ENCODE data around the gene ZXDC. TPM values are rescaled to one million over a fixed set of nuclear protein-coding genes. Genes with fewer than 3 reads are reported as not detected.

The ZXDC gene, protein sequence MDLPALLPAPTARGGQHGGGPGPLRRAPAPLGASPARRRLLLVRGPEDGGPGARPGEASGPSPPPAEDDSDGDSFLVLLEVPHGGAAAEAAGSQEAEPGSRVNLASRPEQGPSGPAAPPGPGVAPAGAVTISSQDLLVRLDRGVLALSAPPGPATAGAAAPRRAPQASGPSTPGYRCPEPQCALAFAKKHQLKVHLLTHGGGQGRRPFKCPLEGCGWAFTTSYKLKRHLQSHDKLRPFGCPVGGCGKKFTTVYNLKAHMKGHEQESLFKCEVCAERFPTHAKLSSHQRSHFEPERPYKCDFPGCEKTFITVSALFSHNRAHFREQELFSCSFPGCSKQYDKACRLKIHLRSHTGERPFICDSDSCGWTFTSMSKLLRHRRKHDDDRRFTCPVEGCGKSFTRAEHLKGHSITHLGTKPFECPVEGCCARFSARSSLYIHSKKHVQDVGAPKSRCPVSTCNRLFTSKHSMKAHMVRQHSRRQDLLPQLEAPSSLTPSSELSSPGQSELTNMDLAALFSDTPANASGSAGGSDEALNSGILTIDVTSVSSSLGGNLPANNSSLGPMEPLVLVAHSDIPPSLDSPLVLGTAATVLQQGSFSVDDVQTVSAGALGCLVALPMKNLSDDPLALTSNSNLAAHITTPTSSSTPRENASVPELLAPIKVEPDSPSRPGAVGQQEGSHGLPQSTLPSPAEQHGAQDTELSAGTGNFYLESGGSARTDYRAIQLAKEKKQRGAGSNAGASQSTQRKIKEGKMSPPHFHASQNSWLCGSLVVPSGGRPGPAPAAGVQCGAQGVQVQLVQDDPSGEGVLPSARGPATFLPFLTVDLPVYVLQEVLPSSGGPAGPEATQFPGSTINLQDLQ
- total RNA-seq (2022; extraction: Qiagen RNA extraction; ENCODE audit: low read depth): 6.5 to 8.2 TPM (median 7.8 TPM) in 5 replicates

DNA sequence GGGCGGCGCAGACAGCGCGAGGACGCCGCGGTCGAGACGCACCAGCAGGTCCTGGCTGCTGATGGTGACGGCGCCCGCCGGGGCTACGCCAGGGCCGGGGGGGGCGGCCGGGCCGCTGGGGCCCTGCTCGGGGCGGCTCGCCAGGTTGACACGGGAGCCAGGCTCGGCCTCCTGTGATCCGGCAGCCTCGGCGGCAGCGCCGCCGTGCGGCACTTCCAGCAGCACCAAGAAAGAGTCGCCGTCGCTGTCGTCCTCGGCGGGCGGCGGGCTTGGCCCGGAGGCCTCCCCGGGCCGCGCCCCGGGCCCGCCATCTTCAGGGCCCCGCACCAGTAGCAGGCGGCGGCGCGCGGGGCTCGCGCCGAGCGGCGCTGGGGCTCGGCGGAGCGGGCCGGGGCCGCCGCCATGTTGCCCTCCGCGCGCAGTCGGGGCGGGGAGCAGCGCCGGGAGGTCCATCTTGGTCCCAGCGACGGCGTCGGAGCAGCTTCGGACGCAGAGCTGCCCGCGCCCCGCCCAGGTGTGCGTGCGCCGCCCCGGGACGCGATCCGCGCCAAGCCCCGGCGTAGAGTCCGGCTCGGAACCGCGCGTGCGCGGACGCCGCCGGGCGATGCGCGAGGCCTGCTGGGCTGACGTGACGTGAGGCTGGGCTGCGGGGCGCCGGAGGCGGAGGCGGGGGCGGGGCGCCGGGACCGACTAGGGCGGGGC lies at the start of gene ZXDC:
Gene ZXDC, minus strand, starts transcription at position 479 of the 702 bp plus-strand sequence. Its CDS starts 26 bp downstream, at position 453.

DNA sequence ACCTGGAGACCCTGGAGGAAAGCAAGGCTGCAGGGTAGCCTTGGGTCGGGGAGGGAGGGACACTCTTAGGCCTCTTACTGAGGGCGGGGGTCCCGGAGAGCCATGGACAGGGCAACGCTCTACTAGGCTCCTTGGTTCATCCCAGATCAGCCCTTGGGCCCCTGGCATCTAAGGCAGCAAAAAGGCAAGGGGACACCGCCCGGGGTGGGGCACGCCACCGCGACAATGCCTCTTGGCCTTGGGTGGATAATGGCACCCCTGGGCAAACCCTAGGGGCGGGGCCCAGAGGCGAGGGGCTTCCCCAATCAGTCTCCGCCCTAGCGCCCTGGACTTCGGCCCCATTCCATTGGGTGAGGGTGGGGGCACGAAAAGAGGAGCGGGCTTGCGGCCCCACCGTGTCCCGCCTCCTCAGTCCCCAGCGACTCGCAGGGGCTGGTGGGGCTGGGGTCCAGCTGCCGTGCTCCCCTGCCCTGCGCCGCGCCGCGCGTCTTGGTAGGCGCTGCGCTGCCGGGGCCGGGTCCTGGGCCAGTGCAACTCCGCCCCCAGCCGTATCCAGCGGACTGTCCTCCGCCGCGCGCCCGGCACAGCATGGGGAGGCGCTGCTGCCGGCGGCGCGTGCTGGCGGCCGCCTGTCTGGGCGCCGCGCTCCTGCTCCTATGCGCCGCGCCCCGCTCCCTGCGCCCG lies 48.2 kb upstream of the ZXDC start, which contains the start of gene CHST13:
Gene CHST13, plus strand, starts transcription at position 411 of the 684 bp plus-strand sequence. Its CDS starts 178 bp downstream, at position 589.

DNA sequence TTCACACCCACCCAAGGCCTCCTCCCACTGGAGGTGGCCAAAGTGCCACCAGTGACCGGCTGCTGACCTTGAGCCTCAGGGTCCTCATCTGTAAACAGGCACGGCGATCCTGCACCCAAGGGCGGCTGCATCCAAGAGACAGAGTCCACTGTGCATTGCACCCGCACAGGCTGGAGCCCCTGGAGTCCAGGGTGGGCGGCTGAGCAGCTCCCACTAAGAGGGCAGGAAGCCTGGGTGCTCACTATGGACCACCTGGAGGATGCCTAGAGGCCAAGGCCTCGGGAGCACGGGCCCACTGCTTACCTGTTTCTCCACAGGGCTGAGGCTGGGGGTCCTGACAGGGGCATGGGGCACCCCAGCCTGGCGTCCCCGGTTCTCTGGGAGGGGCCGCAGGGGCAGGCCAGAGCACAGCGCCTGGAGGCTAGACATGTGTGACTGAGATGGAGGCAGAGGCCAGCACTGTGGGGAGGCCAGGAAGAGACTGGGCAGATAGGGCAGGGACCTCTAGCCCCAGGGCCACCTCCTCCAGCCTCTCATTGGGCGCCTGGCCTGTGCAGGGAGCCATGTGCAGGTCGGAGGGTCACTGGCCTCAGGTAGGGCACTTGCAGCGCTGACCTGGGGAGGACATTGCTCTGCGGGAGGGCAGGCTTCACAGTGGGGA lies 41.7 kb upstream of the ZXDC start, which contains the start of gene UROC1:
Gene UROC1, minus strand, starts transcription at position 483 of the 661 bp plus-strand sequence. Its CDS starts 54 bp downstream, at position 429.

DNA sequence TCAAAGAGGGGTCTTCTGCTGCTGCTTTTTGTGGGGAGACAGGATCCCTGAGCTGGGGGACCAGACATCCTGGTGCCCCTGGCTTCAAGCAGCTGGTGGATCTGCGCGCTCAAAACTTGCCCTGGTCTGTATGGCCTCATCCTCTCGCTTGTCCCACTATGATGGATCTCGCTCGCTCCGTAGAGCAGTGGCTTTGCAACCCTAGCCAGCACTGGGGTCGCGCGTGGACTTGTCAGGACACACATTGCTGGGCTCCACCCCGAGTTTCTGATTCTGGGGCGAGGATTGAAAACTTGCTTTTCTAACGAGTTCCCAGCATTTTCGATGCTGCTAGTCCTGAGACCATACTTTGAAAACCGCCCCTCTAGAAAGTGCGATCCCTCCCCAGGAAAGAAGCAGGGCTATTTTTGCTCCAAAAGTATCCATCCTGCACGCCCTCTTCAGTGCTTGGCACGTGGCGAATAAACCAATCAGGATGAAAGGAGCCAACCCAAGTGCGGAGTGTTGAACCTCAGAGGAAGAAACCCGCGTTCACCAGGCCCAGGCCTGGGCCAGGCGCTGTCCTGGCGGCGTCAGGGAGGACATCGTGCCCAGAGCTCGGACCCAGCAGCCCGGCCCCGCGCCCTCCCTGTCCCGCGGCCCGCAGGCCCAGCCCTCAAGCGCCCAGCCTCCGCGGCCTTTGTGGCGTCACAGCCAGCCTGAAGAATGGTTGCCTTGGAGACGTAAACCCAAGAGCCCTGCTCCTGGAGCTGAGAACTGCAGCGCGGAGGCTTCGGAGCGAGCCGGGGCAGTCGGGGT lies 81.3 kb downstream of the ZXDC start, which contains the start of gene CFAP100:
Gene CFAP100, plus strand, starts transcription at position 731 of the 798 bp plus-strand sequence. CDS start 1,092 bp downstream, outside the sequence.

Other genes starting within 250 kb of the ZXDC start
- gene KLF15, start 118.5 kb downstream of the ZXDC start, total RNA-seq (2022; extraction: Qiagen RNA extraction; ENCODE audit: low read depth): 0.06 to 0.19 TPM (median 0.09 TPM) in 4 of 5 replicates, not detected in the other
- gene CFAP100, start 81.0 kb downstream of the ZXDC start, total RNA-seq (2022; extraction: Qiagen RNA extraction; ENCODE audit: low read depth): not detected in 5 replicates
- gene UROC1, start 41.9 kb upstream of the ZXDC start, total RNA-seq (2022; extraction: Qiagen RNA extraction; ENCODE audit: low read depth): not detected in 5 replicates
- gene CHST13, start 48.3 kb upstream of the ZXDC start, total RNA-seq (2022; extraction: Qiagen RNA extraction; ENCODE audit: low read depth): 0.42 to 1.1 TPM (median 0.99 TPM) in 5 replicates
- not detected in 5 replicates for gene C3orf22, start 83.0 kb upstream of the ZXDC start, total RNA-seq (2022; extraction: Qiagen RNA extraction; ENCODE audit: low read depth)
- gene TXNRD3, start 179.2 kb upstream of the ZXDC start, total RNA-seq (2022; extraction: Qiagen RNA extraction; ENCODE audit: low read depth): 6.1 to 8.5 TPM (median 6.6 TPM) in 5 replicates
- 17.5 to 20.1 TPM (median 18.9 TPM) in 5 replicates for gene CHCHD6, start 228.3 kb upstream of the ZXDC start, total RNA-seq (2022; extraction: Qiagen RNA extraction; ENCODE audit: low read depth)